WTC11 (cell line): ENCODE data around the gene CFAP99. TPM values are rescaled to one million over a fixed set of nuclear protein-coding genes. Genes with fewer than 3 reads are reported as not detected.

Source experiments
- ATAC-seq: fragments of 200-7000 bp; cut with Tn5 transposase; 2 replicates; pipeline ENCODE4 v1.10.0; 2021; ENCODE audit warnings: mild to moderate bottlenecking, moderate library complexity
- CTCF ChIA-PET: fragments of 300-600 bp; sonication (Branson Sonifier 250); formaldehyde crosslinking; loops from one replicate; lab custom pipeline; 2021; ENCODE audit warnings: antibody characterized with exemption; lab: Charles Lee
- POLR2A ChIA-PET: fragments of 350-600 bp; sonication (Branson Sonifier 250); formaldehyde crosslinking; loops from one replicate; lab custom pipeline; 2021; ENCODE audit warnings: antibody characterized with exemption; lab: Charles Lee
- DNase-seq: peaks from one replicate; pipeline ENCODE4 v3.0.0; 2021; ENCODE audit warnings: low spot score
- H3K27ac Mint-ChIP-seq: 2 replicates; pipeline ENCODE4 v1.8.0; 2021; ENCODE audit warnings: mixed read lengths
- H3K27me3 Mint-ChIP-seq: 2 replicates; pipeline ENCODE4 v1.8.0; 2021; ENCODE audit warnings: low read depth, mild to moderate bottlenecking, moderate library complexity, mixed read lengths
- H3K36me3 Mint-ChIP-seq: 2 replicates; pipeline ENCODE4 v1.8.0; 2021; ENCODE audit warnings: mixed read lengths
- H3K4me1 Mint-ChIP-seq: 2 replicates; pipeline ENCODE4 v1.8.0; 2022; ENCODE audit warnings: mixed read lengths
- H3K4me3 Mint-ChIP-seq: 2 replicates; pipeline ENCODE4 v1.8.0; 2021; ENCODE audit warnings: mild to moderate bottlenecking, moderate library complexity, mixed read lengths
- H3K9me3 Mint-ChIP-seq: 2 replicates; pipeline ENCODE4 v1.8.0; 2021; ENCODE audit warnings: mixed read lengths
- ARID4B ChIP-seq: sonication (generic); formaldehyde crosslinking; IDR thresholded peaks from 2 replicates; pipeline ENCODE4 v1.8.0; 2023; ENCODE audit warnings: missing genetic modification reagents, mild to moderate bottlenecking, borderline replicate concordance
- ATF3 ChIP-seq: sonication (generic); formaldehyde crosslinking; conservative IDR thresholded peaks from 2 replicates; pipeline ENCODE4 v1.8.1; 2022; ENCODE audit warnings: mild to moderate bottlenecking, missing genetic modification reagents
- CREB1 ChIP-seq: sonication (generic); formaldehyde crosslinking; IDR thresholded peaks from 2 replicates; pipeline ENCODE4 v1.8.0; 2023; ENCODE audit warnings: mild to moderate bottlenecking, missing genetic modification reagents
- ELF4 ChIP-seq: sonication (generic); formaldehyde crosslinking; IDR thresholded peaks from 2 replicates; pipeline ENCODE4 v1.8.1; 2022; ENCODE audit warnings: low read depth, mild to moderate bottlenecking, moderate library complexity, missing genetic modification reagents
- ERG ChIP-seq: fragments of 250-450 bp; sonication (Bioruptor Pico); IDR thresholded peaks from 2 replicates; pipeline ENCODE4 v1.8.0; 2021; ENCODE audit warnings: mild to moderate bottlenecking
- ETV6 ChIP-seq: sonication (generic); formaldehyde crosslinking; IDR thresholded peaks from 2 replicates; pipeline ENCODE4 v1.8.1; 2022; ENCODE audit warnings: mild to moderate bottlenecking, missing genetic modification reagents
- KAT7 ChIP-seq: sonication (generic); formaldehyde crosslinking; IDR thresholded peaks from 2 replicates; pipeline ENCODE4 v1.8.1; 2023; ENCODE audit warnings: missing genetic modification reagents, mild to moderate bottlenecking, borderline replicate concordance
- NFE2L1 ChIP-seq: sonication (generic); formaldehyde crosslinking; IDR thresholded peaks from 2 replicates; pipeline ENCODE4 v1.8.1; 2023; ENCODE audit warnings: missing genetic modification reagents
- OVOL2 ChIP-seq: fragments of 250-450 bp; sonication (Bioruptor Pico); IDR thresholded peaks from 2 replicates; pipeline ENCODE4 v1.9.0; 2021; ENCODE audit warnings: mild to moderate bottlenecking, borderline replicate concordance
- PRDM15 ChIP-seq: sonication (generic); formaldehyde crosslinking; IDR thresholded peaks from 2 replicates; pipeline ENCODE4 v1.8.0; 2022; ENCODE audit warnings: missing genetic modification reagents
- RORB ChIP-seq: fragments of 250-450 bp; sonication (Bioruptor Pico); IDR thresholded peaks from 2 replicates; pipeline ENCODE4 v1.9.0; 2021; ENCODE audit warnings: mild to moderate bottlenecking
- SMAD4 ChIP-seq: sonication (generic); formaldehyde crosslinking; IDR thresholded peaks from 2 replicates; pipeline ENCODE4 v1.8.0; 2022; ENCODE audit warnings: mild to moderate bottlenecking, missing genetic modification reagents
- TP53 ChIP-seq: sonication (generic); formaldehyde crosslinking; IDR thresholded peaks from 2 replicates; pipeline ENCODE4 v1.8.1; 2023; ENCODE audit warnings: mild to moderate bottlenecking, missing genetic modification reagents
- ZNF121 ChIP-seq: sonication (generic); formaldehyde crosslinking; IDR thresholded peaks from 2 replicates; pipeline ENCODE4 v1.8.0; 2023; ENCODE audit warnings: missing genetic modification reagents
- ZNF512 ChIP-seq: sonication (generic); formaldehyde crosslinking; IDR thresholded peaks from 2 replicates; pipeline ENCODE4 v1.8.1; 2022; ENCODE audit warnings: missing genetic modification reagents, borderline replicate concordance
- total RNA-seq: library from RNA; stranded (reverse); gene quantifications from 3 replicates; pipeline ENCODE4 v1.2.3, GENCODE V29; 2021

CFAP99 gene
- total RNA-seq, 1 experiment from 2014 or later: not detected

GRCh38 chr4:2482192-2482591 is 63.4 kb downstream of the CFAP99 start:
- TF ChIP-seq ZNF121 (CRISPR knock-in tag) (no peak), OVOL2 (CRISPR knock-in tag) (no peak), TP53 (CRISPR knock-in tag) (no peak), ETV6 (CRISPR knock-in tag) (no peak), SMAD4 (CRISPR knock-in tag) (no peak), ZNF512 (CRISPR knock-in tag) (no peak)
- Mint-ChIP-seq H3K36me3 (no peaks in the 10 kb centered on the region; the same call in 1 of the 2 replicates), H3K4me3 (no peak overlapping the region), H3K9me3 (no peaks in the 10 kb centered on the region), H3K27ac (no peak overlapping the region), H3K27me3 (no peaks in the 10 kb centered on the region), H3K4me1 (peaks cover 90% of the 10 kb centered on the region)
- ChIA-PET CTCF (no interaction called here), POLR2A (interaction anchor here (0.6 kb wide), 1 partner anchor 8 kb away, joined by 3 read pairs; no protein-coding TSS in a partner anchor)
- DNase-seq (no peak), ATAC-seq (no peak)

- no peak for ATAC-seq
- no peak for DNase-seq
- Mint-ChIP-seq H3K36me3 (no peaks in the 10 kb centered on the region; the same call in 1 of the 2 replicates), H3K9me3 (no peaks in the 10 kb centered on the region), H3K27ac (peak overlapping the region; percentile 81; the same call in 1 of the 2 replicates), H3K27me3 (no peaks in the 10 kb centered on the region), H3K4me3 (no peak overlapping the region), H3K4me1 (peaks cover 85% of the 10 kb centered on the region)
- ChIA-PET CTCF (no interaction called here), POLR2A (interaction anchor here (0.6 kb wide), 1 partner anchor 9 kb away, joined by 3 read pairs; no protein-coding TSS in a partner anchor)
- TF ChIP-seq PRDM15 (CRISPR knock-in tag) (no peak), KAT7 (CRISPR knock-in tag) (no peak), CREB1 (CRISPR knock-in tag) (no peak), ARID4B (CRISPR knock-in tag) (no peak), ERG (no peak), ELF4 (no peak), NFE2L1 (no peak), ATF3 (no peak), RORB (CRISPR knock-in tag) (no peak)
Observed at GRCh38 chr4:2482693-2483092, 63.9 kb downstream of the CFAP99 start.
